GM12878 (cell line): ENCODE measurements around the gene SCMH1. TPM values are rescaled to one million over a fixed set of nuclear protein-coding genes. Genes with fewer than 3 reads are reported as not detected.

Experiments
- CHD1 ChIP-seq: IDR thresholded peaks from 2 replicates; pipeline ENCODE4 v1.6.1; 2012; ENCODE audit warnings: low read depth, low read length, improper control_type of control experiment
- E2F4 ChIP-seq: IDR thresholded peaks from 2 replicates; pipeline ENCODE4 v1.6.1; 2012; ENCODE audit warnings: low read depth, low read length, improper control_type of control experiment
- HSF1 ChIP-seq: fragments of 150-350 bp; IDR thresholded peaks from 2 replicates; pipeline ENCODE4 v1.6.1; 2014; ENCODE audit warnings: mild to moderate bottlenecking, low read depth, low read length
- MYB ChIP-seq: fragments of 150-350 bp; IDR thresholded peaks from 2 replicates; pipeline ENCODE4 v1.6.1; 2014; ENCODE audit warnings: mild to moderate bottlenecking, low read depth, low read length, borderline replicate concordance
- USF1 ChIP-seq: IDR thresholded peaks from 2 replicates; pipeline ENCODE4 v1.6.1; 2011; ENCODE audit warnings: borderline replicate concordance, low read depth, mild to moderate bottlenecking, moderate library complexity, mixed read lengths, low read length; ENCODE audit not compliant: insufficient read depth; ENCODE audit errors: extremely low read length
- ZBED1 ChIP-seq: IDR thresholded peaks from 2 replicates; pipeline ENCODE4 v1.6.1; 2016; ENCODE audit warnings: borderline replicate concordance
- ZNF274 ChIP-seq: IDR thresholded peaks from one replicate; pipeline ENCODE4 v1.8.0; 2011; ENCODE audit not compliant: insufficient read length, insufficient read depth
- polyA plus RNA-seq, 11 experiments: library from polyadenylated mRNA; depleted of rRNA in 4 of 11; unstranded in 6 of 11; stranded (reverse) in 5 of 11; fragments of >200 nt; fragmentation: Nextera tagmentation in 4 of 11; fragmentation: Illumina TruSeq in 1 of 11; extraction: Ambion mirVana in 4 of 11; extraction: Trizol in 1 of 11; gene quantifications; 1 replicate in 1 of 11; 2 replicates in 10 of 11; pipeline versions ENCODE4 v1.2.1 to v1.2.3, GENCODE V29; 2011 to 2016; ENCODE audit warnings: inconsistent platforms in 2 of 11, missing spikeins in 2 of 11, low read depth in 1 of 11
- total RNA-seq, 4 experiments: library from RNA; depleted of rRNA in 3 of 4; stranded (reverse); fragments of >200 nt in 3 of 4; fragmentation: Illumina TruSeq in 1 of 4; extraction: Trizol in 1 of 4; gene quantifications; 2 replicates each; pipeline versions ENCODE4 v1.2.1 to v1.2.3, GENCODE V29; 2013 to 2021

The SCMH1 gene
- total and polyA plus RNA-seq, 10 of the 15 experiments (the other 5 are each of a cell fraction or from before 2014, with no cell fraction given) = 7.5 to 44.1 (median 27.8) TPM

- TF ChIP-seq MYB (no peak), HSF1 (no peak), ZBED1 (no peak), CHD1 (no peak), ZNF274 (no peak), USF1 (no peak), E2F4 (no peak)
Observed at GRCh38 chr1:40981691-40982448, 260.2 kb downstream of the SCMH1 start (continued).
